GM18507 (cell line): ENCODE results near the gene WDR87.
"Not testable (repeated sequence)": the region's sequence is repeated elsewhere in the genome, so short reads cannot be mapped to it uniquely, and the experiment has no call there.

ENCODE experiments used
- DNase-seq: peaks from one replicate; pipeline ENCODE4 v3.0.0; 2011; ENCODE audit warnings: low read depth; ENCODE audit not compliant: insufficient read length; ENCODE audit errors: extremely low spot score
- FAIRE-seq: peaks from 2 replicates; lab custom pipeline; 2011; peaks lifted over from hg19 to GRCh38; lab: Jason Lieb, UNC

The WDR87 gene

DNA sequence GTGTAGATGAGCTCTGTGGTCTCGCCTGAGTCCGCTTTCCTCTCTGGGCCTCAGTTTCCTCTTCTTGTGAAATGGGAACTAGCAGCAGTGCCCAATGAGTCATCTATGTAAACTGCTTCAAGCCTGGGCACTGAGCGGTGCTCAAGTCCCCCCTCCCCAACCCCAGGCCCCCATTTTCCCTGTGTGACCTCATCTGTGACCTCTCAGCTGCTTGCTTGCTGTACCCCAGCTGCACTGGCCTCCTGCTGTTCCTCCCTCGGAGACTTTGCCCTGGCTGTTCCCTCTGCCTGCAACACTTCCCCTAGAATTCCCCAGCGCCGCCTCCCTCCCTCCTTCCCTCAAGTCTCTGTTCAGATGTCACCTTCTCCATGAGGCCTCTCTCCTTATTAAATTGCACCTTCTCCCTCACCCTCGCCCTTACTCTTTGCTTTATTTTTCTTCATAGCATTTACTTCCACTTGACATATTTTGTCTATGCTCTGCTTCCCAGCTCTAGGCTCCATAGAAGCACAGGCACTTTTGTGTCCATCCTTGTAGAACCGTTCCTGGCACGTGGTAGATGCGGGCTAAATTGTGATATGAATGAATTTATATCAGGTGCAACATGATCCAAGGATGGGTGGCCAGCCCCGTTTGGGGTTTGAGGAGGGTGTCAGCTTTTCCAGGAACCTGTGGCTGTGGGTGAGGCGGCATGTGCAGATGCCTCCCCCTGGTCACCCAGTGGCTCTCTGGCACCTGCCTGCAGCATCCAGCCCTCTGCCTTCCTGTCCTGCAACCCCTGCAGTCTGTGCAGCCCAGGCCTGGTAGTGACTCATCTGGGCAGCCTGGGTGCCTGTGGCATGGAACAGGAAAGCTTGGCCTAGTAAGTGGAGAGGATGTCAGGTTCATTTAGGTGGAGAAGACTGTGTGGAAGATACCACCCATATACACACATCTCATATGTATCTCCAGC lies 26.9 kb upstream of the WDR87 start:
- DNase-seq (no peak), FAIRE-seq (peak; percentile 57)

DNA sequence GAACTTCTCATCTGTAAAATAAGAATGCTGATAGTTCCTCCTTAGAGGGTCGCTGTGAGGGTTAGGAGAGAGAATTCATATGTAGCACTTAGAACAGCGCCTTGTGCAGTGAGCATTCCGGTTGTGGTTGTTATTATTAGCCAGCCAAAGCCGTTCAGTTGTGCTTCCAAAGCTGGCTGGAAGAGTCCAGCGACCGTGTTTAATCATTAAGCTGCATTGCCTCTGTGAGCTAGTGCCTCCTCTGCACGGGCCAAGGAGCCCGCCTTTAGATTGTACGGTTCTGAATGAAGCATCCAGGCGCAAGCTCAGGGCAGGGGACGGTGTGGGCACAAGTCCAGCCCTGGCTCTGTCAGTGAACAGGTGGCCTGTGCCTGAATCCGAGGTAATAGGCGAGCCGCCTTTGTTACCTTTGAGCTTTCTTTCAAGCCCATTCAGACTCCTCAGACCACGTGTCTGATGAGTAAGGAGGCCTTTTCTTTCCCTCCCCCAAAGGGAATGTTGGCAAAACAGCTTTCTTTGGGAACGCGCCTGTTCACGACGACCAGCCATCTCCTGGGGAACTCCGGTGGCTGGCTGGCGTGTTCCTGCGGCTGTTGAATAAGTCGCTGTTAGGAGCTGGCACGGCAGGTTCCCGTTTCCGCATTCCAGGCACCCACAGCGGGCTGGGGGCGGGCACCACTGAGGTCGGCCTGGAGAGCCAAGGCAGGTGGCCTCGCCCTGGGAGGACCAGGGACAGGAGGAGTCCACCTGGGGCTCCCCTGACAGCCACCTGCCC lies 25.7 kb upstream of the WDR87 start:
- DNase-seq (peak; percentile 52), FAIRE-seq (peak; percentile 88)

DNA sequence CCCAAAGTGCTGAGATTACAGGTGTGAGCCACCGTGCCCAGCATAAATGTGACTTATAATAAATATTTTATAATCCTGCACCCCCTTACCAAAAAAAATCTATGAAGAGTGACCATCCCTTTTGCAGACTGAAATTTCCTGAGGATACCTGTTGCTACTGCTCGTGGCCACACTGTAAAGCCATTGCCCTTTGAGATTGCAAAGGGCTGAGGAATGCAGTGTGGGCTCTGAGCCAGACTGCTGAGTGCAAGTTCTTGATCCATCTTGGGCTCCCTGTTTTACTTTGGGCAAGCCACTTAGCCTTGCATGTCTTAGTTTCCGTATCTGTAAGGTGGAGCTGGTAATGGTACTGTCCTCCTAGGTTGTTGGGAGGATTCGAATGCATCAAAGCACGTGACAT lies 24.0 kb upstream of the WDR87 start:
- FAIRE-seq (no peak), DNase-seq (no peak)

DNA sequence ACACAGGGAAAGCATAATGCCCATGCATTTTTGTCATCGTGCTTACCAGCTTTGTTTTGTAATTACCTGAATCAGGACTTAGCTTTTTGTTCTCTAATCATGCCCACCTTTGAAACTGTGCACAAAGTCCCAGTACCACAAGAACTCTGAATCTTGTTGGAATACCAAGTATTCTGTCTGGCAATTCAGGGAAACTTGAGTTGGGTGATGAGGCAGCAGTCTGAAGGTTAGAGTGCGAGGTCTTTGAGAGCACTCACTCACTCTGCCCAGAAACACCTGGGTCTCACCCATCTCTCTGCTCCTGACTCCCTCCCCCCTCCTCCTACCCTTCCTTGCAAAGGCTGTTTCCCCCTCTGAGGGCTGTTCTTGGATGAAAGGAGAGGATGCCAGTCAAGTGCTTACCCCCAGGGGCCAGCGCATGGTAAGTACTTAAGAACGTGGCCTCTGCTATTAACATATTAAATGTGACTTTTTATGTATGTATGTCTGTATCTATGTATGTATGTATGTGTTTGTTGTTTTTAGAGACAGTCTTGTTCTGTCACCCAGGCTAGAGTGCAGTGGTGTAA lies 23.0 kb upstream of the WDR87 start:
- FAIRE-seq: peak; percentile 42
- DNase-seq: no peak

DNA sequence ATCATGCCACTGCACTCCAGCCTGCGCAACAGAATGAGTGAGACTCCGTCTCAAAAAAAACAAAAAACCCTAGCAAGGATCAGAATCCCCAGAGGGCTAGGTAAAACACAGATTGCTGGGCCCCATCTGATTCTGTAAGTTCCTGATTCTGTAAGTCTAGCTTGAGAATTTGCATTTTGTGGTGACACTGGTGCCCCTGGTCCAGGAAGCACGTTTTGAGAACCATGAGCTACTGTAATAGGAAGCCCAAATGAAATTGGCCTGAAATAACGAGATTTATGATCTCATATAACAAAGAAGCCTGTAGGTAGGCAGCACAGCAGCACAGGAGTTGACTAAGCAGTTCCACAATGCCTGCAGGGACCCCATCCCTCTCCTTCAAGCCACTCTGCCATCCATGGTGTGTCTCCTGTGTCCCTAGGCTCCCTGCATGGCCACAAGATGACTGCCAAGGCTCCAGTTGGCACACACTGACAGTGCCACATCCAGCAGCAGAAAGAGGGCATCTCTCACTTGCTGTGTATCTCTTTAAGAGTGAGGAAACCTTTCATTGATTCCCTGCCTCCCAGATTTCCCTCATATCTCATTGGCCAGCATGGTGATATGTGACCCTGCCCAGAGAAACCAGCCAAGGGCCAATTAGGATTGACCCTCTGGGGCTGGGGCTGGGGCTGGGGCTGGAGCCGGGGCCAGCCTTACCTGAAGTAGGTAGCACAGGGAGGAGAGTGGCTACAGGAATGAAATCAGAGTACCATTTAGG lies 22.3 kb upstream of the WDR87 start:
- DNase-seq (no peak), FAIRE-seq (peak; percentile 97)

DNA sequence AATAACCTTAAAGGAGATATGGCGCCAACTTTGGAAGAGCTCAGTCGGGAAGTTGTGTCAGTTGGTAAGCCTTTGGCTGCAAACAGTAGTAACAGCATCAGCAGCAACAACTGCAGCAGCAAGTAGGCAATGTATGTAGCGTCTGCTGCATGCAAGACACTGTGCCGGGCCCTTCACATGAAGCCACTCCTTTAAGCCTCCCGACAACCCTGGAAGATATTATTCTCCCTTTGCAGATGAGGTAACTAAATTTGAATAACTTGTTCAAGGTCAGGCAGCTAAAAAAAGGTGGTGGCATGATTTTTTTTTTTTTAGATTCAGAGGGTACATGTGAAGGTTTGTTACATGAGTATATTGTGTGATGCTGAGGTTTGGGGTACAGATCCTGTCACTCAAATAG lies 20.3 kb upstream of the WDR87 start:
- no peak for FAIRE-seq
- no peak for DNase-seq

DNA sequence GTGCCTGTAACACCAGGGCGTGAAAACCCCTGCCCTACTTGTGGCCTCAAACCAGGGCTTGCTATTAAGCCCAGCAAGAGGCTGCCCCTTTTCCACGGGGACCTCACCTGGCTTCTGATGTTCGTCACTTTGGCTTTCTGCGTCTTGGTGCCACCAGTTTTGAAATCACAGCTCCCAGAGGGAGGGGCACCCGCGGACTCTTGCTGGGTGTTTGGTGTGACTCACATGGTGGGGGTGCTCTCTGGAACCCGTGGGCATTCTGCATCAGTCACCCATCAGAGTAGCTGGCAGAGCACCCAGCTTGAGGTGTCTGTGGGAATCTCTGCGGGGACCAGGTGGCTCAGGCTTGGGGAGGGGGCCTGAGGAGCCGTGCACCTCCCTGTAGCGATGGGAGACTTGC lies 19.9 kb upstream of the WDR87 start:
- no peak for FAIRE-seq

DNA sequence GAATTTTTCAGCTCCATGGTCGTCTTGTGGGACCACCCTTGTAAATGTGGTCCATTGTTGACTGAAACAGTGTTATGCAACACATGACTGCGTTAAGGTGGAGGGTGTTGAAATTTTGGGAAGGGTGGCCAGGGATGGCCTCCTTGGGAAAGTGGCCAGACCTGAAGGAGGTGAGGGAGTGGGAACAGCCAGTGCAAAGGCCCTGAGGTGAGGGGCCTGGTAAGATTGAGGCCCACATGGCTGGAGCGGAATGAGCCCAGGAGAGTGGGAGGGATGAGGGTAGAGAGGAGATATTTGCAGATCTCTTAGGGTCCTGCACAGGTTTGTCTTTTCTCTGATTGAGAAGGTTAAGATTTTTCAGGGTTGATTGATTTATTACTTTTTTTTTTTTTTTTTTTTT lies 18.8 kb upstream of the WDR87 start:
- no peak for FAIRE-seq

More for the DNA sequence above, 19.9 kb upstream of the WDR87 start:
- no peak for DNase-seq

DNA sequence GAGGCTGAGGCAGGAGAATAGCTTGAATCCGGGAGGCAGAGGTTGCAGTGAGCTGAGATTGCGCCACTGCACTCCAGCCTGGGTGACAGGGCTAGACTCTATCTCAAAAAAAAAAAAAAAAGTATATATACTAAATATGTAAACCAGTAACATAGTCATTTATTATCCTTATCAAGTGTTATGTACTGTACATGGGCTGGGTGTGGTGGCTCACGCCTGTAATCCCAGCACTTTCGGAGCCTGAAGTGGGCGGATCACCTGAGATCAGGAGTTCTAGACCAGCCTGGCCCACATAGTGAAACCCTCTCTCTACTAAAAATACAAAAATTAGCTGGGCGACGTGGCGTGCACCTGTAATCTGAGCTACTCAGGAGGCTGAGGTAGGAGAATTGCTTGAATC lies 18.2 kb upstream of the WDR87 start:
- DNase-seq, FAIRE-seq: not testable (repeated sequence)

More for the DNA sequence above, 18.8 kb upstream of the WDR87 start:
- DNase-seq: no peak

DNA sequence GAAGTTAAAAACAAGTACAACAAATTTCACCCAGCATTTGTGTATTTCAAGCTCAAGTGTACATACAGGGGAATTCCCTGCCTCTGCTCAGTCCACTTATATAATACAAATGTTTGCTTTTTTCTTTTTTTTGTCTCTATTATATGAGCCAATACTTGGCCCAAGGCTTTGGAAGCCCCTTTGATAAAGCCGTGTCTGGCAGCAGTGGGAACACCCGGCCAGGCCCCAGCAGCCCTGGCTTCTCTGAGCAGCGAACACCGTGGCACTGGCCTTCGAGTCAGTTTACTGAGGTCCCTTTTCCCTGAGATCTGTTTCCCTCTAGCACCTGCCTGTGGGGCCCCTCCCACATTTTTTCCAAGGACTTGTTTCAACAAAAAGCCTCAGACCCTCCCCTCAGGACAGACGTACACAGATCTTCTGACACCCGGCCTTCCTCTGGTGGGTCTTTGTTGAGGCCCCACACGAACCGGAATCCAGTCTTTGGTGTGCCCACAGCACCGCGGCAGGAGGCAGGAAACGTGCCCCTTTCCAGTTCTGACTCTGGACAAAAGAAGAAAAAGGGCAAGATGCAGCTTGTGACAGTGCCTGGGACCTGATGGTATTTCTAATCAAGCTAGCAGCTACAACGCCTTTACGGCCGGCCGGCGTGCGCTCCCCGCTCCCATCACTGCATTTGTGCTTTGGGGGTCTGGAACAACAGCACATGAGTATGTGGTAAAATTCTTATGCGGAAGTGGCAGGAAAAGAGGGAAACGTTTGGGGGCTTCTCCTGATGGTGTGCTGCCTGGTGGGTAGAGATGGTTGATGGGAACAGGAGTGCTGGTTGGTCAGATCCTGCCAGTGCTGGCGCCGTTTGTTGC lies 14.4 kb upstream of the WDR87 start:
- FAIRE-seq: peak; percentile 62
- DNase-seq: no peak

DNA sequence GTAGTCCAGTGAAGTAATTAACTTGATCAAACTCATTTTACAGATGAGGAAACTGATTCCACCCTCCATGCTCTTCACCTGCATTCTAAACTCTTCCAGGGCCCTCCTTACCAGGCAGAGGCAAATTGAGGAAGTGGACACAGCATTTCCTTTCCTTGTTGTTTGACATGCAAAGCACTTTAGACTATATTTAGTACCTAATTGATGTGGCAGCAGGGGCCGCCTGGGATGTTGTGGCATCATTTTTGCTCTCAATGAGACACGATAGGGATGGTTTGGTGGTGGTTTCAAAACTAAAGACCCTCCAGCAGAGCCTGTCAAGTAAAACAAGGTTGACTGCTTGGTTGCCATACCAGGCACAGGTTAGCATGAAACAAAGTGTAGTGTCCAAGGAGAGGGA lies 8.5 kb upstream of the WDR87 start:
- no peak for DNase-seq
- peak; percentile 91 for FAIRE-seq

DNA sequence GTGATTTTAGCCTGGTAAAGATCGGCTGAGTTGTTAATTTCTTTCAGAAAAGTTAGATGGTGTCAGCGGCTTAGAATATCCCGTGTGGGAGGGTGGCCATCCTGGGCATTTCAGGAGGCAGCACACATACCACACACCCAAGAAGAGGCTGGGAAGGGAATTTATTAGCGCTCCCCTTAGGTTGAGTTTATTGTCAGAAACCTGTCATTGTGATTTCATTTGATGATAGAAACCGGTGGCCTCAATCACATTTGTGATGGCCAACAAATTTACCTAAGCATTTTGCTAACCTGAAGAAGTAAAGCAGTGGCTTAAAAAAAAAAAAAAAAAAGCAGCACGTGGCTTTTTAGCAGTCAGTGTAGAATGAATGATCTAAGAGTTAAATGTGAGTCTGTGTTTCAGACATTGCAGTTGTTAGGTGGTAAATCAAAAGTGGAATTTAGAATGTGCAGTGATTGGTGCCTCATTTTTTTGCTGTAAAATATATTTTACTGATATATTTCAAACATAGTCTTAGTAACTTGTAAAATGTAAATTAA lies 3.3 kb upstream of the WDR87 start:
- no peak for DNase-seq
- FAIRE-seq: no peak

DNA sequence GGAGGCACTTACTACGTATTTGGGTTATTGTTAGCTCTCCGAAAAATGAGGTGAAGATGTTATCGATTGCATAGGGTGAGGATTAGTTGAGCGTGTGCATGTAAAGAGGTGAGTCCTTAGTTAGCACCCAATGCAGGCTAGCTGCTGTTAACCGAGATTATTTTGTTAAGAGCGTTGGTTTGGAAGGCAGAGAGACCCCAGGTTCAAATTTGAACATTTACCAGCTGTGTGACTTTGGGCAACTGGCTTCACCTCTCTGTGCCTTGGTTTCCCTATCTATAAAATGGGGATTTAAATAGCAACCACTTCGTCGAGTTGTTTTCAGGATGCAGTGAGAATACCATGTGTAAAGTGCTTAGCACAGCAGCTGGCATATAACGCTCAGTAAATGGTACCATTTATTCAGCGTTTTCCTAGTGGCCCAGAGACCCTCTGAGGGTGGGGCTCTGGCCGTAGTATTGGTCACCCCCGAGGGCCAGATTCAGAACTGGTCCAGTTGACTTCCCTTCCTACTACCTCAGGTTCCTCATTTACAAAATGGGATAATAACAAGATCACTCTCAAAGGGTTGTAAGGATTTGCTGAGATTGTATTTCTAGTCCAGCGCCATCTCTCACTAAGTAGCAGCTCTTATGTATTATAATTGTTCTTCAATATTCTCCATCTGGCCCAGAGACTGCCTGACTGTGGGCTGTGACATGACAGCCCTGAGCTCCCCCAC lies 1.5 kb upstream of the WDR87 start:
- no peak for DNase-seq

DNA sequence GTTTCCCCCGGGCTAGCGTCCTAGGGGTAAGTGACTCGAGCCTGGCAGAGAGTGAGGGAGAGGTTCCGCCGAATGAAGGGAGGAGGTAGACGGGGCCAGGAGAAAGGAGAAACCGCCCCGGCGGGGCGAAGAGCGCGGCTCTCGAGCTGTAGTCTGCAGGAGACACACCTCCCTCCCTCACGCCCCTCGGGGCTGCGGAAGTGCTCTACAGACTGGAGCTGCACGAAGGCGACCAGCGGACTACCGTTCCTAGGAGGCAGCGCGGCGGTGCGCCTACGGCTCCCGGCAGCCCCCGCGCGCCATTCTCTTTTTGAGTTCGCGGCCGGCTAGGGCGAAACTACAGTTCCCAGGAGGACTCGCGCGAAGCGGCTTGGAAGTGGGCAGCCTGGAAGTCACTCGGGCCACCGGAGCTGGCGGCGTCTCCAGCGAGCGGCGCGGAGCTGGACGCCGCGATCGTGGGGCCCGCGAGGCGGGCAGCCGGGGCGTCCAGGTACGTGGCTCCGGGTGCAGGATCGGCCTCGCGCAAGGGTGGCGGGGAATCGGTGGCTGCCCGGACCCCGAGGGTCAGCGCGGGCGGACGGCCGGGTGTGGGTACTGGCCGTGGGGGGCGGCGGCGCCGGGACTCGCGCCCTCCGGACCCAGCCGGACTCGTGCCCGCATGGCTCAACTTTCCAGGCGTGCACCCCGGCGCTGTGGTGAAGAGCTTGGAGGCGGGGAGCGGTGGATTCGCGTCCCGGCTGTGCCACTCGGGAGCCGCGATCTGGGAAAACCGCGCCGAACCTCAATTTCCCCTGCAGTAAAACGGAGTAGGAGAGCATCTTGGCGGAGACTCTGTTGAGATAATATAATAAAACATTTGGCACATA lies 708 bp upstream of the WDR87 start, which contains the start of gene SIPA1L3:
SIPA1L3 (plus strand) TSS at position 340 of the 866 bp plus-strand sequence. CDS start 174,358 bp downstream, outside the sequence.
- FAIRE-seq: peak; percentile 93
- peak; percentile 80 for DNase-seq

More for the DNA sequence above, 1.5 kb upstream of the WDR87 start:
- peak; percentile 42 for FAIRE-seq

DNA sequence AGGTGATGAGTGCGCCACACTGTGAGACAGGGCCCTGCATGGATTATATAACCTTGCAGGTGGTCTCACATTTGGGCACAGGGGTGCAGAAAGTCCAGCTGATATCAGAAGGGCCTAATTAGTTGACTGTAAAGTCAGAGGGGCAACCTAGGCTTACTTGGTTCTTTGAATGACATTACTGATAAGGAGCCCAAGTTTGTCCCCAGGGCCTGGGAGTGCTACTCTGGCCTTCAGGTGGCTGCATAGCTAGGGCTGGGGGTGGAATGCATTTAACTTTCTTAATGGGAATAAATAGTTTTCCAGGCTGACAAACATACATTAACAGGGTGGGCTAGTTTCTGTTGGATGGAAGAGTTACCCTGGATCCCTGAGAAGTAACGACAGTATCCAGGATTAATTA lies 3.3 kb downstream of the WDR87 start:
- FAIRE-seq: no peak
- DNase-seq: no peak

DNA sequence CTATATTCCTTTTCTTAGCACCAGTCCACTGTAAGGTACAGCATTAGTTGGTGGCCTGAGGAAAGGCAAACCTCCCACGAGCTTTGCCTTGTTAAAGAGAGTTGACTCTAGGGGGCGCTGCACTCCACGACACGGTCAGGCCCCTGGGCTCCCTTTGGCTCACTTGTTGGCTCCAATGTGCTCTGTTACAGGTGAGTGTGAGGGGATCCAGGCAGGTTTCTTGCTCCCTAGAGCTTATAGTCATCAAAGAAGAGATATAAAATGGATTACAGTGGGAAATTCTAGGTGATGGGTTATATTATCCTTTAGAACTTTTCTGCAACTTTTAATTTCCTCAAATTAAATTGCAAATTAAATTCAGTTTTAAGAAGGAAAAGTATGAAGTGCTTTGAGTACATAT lies 3.7 kb downstream of the WDR87 start:
- DNase-seq (no peak), FAIRE-seq (peak; percentile 92)

DNA sequence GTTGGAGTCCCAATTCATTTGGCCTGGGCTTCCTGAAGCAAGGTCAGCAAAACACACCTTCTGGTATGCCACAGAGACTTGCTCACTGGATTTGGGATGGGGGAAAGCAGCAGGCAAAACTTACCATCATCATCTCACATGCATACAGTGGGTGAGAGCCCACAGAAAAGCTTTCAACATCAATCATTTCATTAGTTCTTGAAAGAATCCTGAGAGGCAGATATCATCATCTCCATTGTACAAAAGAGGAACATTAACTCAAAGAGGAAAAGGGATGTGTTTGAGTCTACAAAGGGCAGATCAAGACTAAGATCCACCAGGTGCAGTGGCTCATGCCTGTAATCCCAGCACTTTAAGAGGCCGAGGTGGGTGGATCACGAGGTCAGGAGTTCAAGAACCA lies 6.4 kb downstream of the WDR87 start:
- DNase-seq (no peak), FAIRE-seq (no peak)
